Chondrocyte (in vitro differentiated cells): Measurements from ENCODE around the gene POLD4. TPM values are rescaled to one million over a fixed set of nuclear protein-coding genes. Genes with fewer than 3 reads are reported as not detected.

Experiments used
- DNase-seq: peaks from one replicate; pipeline ENCODE4 v3.0.0; 2021; ENCODE audit warnings: mixed read lengths, low spot score
- H3K27ac Mint-ChIP-seq: one replicate; pipeline ENCODE4 v1.8.0; 2021; ENCODE audit warnings: mild to moderate bottlenecking, moderate library complexity, mixed read lengths; ENCODE audit not compliant: unreplicated experiment
- H3K27me3 Mint-ChIP-seq: 2 replicates; pipeline ENCODE4 v1.8.0; 2021; ENCODE audit warnings: low read depth, mixed read lengths
- H3K36me3 Mint-ChIP-seq: 2 replicates; pipeline ENCODE4 v1.8.0; 2021; ENCODE audit warnings: low read depth, mixed read lengths
- H3K4me1 Mint-ChIP-seq: 2 replicates; pipeline ENCODE4 v1.8.0; 2021; ENCODE audit warnings: low read depth, mild to moderate bottlenecking, mixed read lengths
- H3K4me3 Mint-ChIP-seq: one replicate; pipeline ENCODE4 v1.8.0; 2021; ENCODE audit warnings: mild to moderate bottlenecking, moderate library complexity, mixed read lengths; ENCODE audit not compliant: unreplicated experiment
- H3K9me3 Mint-ChIP-seq: 2 replicates; pipeline ENCODE4 v1.8.0; 2021; ENCODE audit warnings: low read depth, mixed read lengths
- CTCF ChIP-seq: fragments of 200-600 bp; sonication (generic); IDR thresholded peaks from 2 replicates; pipeline ENCODE4 v1.5.0; 2021; ENCODE audit warnings: antibody characterized with exemption, mild to moderate bottlenecking, moderate library complexity
- total RNA-seq: library from RNA; stranded (reverse); gene quantifications from 3 replicates; pipeline ENCODE4 v1.2.1, GENCODE V29; 2021

POLD4 gene
- total RNA-seq, 1 donor from 2014 or later: 67.7 TPM

GRCh38 chr11:67365736-67366444, 12.5 kb upstream of the POLD4 start:
- Mint-ChIP-seq H3K36me3 (peaks cover 12% of the 10 kb centered on the region), H3K4me3 (no peak overlapping the region), H3K9me3 (no peaks in the 10 kb centered on the region), H3K27me3 (no peaks in the 10 kb centered on the region), H3K4me1 (peaks cover 35% of the 10 kb centered on the region), H3K27ac (no peak overlapping the region)
- DNase-seq: no peak
- TF ChIP-seq CTCF: no peak

GRCh38 chr11:67364783-67365722, 11.7 kb upstream of the POLD4 start:
- H3K36me3 Mint-ChIP-seq: peaks cover 12% of the 10 kb centered on the region
- H3K27ac Mint-ChIP-seq: no peak overlapping the region
- H3K9me3 Mint-ChIP-seq: no peaks in the 10 kb centered on the region
- H3K27me3 Mint-ChIP-seq: no peaks in the 10 kb centered on the region
- H3K4me1 Mint-ChIP-seq: peaks cover 27% of the 10 kb centered on the region
- DNase-seq: no peak
- no peak for TF ChIP-seq CTCF
- H3K4me3 Mint-ChIP-seq: no peak overlapping the region

DNA sequence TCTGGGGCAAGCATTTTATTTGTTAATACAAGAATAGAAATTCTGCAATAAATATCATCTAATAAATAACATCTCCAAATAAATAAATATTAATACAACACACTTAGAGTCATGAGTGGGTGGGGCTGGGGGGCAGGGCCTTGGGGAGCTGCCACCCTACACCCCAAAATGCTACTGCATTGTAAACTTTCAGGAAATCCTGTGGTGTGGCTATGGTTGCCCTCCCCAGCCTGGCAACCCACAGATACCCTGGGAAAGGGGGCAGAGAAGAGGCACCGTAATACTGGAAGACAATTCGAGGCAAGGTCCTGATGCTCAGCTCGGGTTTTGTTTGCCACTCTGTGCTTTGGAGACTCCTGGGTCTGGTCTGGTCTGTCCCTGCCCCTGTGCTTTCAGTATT, 10.8 kb upstream of the POLD4 start:
- no peaks in the 10 kb centered on the region for H3K9me3 Mint-ChIP-seq
- H3K4me1 Mint-ChIP-seq: peaks cover 19% of the 10 kb centered on the region
- H3K36me3 Mint-ChIP-seq: peaks cover 12% of the 10 kb centered on the region
- no peaks in the 10 kb centered on the region for H3K27me3 Mint-ChIP-seq
- no peak overlapping the region for H3K4me3 Mint-ChIP-seq
- TF ChIP-seq CTCF: no peak
- DNase-seq: no peak
- H3K27ac Mint-ChIP-seq: no peak overlapping the region

DNA sequence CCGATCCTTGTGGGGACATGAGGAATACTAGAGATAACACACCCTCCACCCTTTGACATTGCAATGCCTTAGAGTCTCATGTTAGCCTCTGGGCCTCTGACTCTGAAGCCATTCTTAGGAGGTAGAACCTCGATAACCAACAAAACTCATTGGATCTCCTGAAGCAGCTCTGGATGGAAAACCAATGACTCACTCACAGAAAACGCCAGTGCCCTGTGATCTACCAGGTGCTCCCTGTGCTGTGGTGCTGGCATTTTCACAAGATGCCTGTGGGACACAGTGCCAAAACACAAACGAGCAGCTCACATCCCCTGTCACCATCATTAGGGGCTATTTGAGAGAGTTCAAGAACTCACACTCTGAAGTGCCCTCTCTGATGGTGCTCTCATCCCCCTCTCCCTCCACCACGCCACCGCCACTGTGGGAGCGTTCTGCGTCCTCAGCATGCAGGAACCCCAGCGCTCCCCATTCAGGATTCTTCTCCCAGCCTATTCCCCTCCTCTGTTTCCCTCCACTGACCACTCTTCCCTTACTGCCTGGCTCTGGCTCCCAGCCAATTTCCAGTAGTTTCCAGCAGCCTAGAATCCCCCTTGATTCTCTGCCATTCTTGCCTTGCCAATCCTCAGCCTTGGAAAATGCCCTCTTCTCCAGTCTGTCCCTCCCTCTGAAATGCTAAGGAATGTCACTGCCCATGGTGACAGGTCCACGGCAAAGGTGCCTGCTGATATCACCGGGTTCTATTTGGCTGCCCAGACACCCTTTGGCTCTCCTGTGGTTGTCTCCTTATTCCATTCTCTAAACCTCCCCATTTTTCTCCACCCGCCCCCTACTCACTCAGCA, 4.7 kb upstream of the POLD4 start:
- no peak for TF ChIP-seq CTCF
- peaks cover 48% of the 10 kb centered on the region for H3K4me1 Mint-ChIP-seq

More for the DNA sequence above, 4.7 kb upstream of the POLD4 start:
- H3K4me3 Mint-ChIP-seq: no peak overlapping the region
- H3K36me3 Mint-ChIP-seq: peaks cover 2% of the 10 kb centered on the region
- H3K27ac Mint-ChIP-seq: peak overlapping the region; percentile 71
- H3K9me3 Mint-ChIP-seq: no peaks in the 10 kb centered on the region
- no peak for DNase-seq
- no peaks in the 10 kb centered on the region for H3K27me3 Mint-ChIP-seq
